ENCODE measurements around the gene HOXB1.
A peak's percentile ranks its signal among the peaks of the same experiment; 100 is the strongest.

- TF ChIP-seq CTCF (IDR thresholded peaks at IDR 0.05) (no peak), EZH2phosphoT487 (IDR thresholded peaks at IDR 0.05) (peak; percentile 94)
These were observed 11.4 kb upstream of the HOXB1 start for GRCh38 chr17:48542114-48542656.
